ENCODE measurements around the gene TMEM63C. TPM values are rescaled to one million over a fixed set of nuclear protein-coding genes. Genes with fewer than 3 reads are reported as not detected.

TMEM63C gene
- polyA plus RNA-seq, 1 donor from 2014 or later, result 11.1 TPM

DNA sequence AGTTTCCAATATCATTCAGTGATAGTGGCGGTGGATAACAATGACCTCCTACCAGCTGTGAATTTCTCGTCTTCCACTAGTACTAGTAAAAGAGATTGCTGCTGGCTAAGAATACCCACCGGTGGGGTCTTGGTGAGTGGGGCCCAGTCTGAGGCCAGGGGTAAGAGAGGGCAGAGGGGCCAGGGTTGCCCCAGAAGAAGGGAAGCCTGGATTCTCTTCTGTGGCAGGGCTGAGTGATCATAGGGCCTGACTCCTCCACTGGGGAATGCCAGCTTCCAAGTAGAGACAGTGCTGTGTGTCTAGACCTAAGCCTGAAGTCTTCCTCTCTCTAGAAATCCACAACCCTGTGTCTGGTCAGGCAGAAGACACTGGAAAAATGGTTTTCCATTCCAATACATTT is 5.8 kb upstream of the TMEM63C start:
- no peaks in the 10 kb centered on the region for H3K27me3 ChIP-seq (ENCODE audit: insufficient read depth, low read depth, low read length)
- no peaks in the 10 kb centered on the region for H3K36me3 ChIP-seq (ENCODE audit: insufficient read depth, low read length)
- H3K4me2 ChIP-seq (ENCODE audit: low read length), result no peak overlapping the region
- H3K9me3 ChIP-seq (ENCODE audit: low read length), result no peaks in the 10 kb centered on the region
- no peaks in the 10 kb centered on the region for H3K9me2 ChIP-seq (ENCODE audit: insufficient read depth, low read length)
- no peak overlapping the region for H3K27ac ChIP-seq (ENCODE audit: low read length)
- no peak overlapping the region for H2AFZ ChIP-seq (ENCODE audit: low read depth, low read length)
- TF ChIP-seq EZH2 (IDR thresholded peaks at IDR 0.05; ENCODE audit: borderline replicate concordance, insufficient read depth, low read length, poor library complexity, severe bottlenecking) (no peak), POLR2AphosphoS5 (IDR thresholded peaks at IDR 0.05) (no peak), REST (IDR thresholded peaks at IDR 0.05; ENCODE audit: borderline replicate concordance) (no peak), MXI1 (conservative IDR thresholded peaks at IDR 0.05; ENCODE audit: poor library complexity, severe bottlenecking) (no peak), EP300 (conservative IDR thresholded peaks at IDR 0.05; ENCODE audit: poor library complexity, severe bottlenecking) (no peak), TAF1 (IDR thresholded peaks at IDR 0.05; ENCODE audit: low read depth) (no peak), RAD21 (conservative IDR thresholded peaks at IDR 0.05) (no peak), SMC3 (conservative IDR thresholded peaks at IDR 0.05; ENCODE audit: poor library complexity) (no peak)
- TF ChIP-seq, protein P1, sequence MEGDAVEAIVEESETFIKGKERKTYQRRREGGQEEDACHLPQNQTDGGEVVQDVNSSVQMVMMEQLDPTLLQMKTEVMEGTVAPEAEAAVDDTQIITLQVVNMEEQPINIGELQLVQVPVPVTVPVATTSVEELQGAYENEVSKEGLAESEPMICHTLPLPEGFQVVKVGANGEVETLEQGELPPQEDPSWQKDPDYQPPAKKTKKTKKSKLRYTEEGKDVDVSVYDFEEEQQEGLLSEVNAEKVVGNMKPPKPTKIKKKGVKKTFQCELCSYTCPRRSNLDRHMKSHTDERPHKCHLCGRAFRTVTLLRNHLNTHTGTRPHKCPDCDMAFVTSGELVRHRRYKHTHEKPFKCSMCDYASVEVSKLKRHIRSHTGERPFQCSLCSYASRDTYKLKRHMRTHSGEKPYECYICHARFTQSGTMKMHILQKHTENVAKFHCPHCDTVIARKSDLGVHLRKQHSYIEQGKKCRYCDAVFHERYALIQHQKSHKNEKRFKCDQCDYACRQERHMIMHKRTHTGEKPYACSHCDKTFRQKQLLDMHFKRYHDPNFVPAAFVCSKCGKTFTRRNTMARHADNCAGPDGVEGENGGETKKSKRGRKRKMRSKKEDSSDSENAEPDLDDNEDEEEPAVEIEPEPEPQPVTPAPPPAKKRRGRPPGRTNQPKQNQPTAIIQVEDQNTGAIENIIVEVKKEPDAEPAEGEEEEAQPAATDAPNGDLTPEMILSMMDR (IDR thresholded peaks at IDR 0.05; ENCODE audit: poor library complexity, severe bottlenecking), result no peak
- no peak overlapping the region for H3K4me3 ChIP-seq (ENCODE audit: low read length)
- H3K79me2 ChIP-seq (replicated peaks; ENCODE audit: insufficient read depth, low read length), result no peaks in the 10 kb centered on the region
- H3F3A ChIP-seq (ENCODE audit: insufficient read depth, low read length, poor library complexity, severe bottlenecking), result no peaks in the 10 kb centered on the region
- no peaks in the 10 kb centered on the region for H4K20me1 ChIP-seq (ENCODE audit: insufficient read depth)
- H3K9ac ChIP-seq (ENCODE audit: low read length), result no peak overlapping the region

DNA sequence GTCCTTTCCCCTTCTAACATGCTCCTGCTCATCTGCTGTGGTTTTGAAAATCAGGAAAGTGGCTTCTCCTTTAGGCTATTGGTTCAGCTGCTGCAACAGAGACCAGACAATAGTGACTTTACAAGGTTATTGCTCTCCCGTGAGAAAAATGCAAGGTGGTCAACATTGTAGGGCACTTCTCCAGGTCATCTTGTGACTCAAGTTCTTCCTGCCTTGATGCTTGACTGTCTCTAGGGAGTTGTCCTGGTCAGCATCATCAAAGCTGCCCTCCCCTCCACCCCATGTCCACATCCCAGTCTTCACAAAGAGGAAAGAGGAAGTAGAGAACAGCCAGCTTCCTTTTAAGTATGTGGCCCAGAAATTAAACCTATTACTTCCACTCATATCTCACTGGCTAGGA is 3.9 kb upstream of the TMEM63C start:
- Histone ChIP-seq H3K9me2 (ENCODE audit: insufficient read depth, low read length) (no peaks in the 10 kb centered on the region), H3K9ac (ENCODE audit: low read length) (no peak overlapping the region), H3K4me2 (ENCODE audit: low read length) (no peak overlapping the region), H3K9me3 (ENCODE audit: low read length) (no peaks in the 10 kb centered on the region), H3K36me3 (ENCODE audit: insufficient read depth, low read length) (no peaks in the 10 kb centered on the region), H3K4me3 (ENCODE audit: low read length) (no peak overlapping the region), H3K27ac (ENCODE audit: low read length) (no peak overlapping the region), H4K20me1 (ENCODE audit: insufficient read depth) (no peaks in the 10 kb centered on the region), H3F3A (ENCODE audit: insufficient read depth, low read length, poor library complexity, severe bottlenecking) (no peaks in the 10 kb centered on the region), H3K79me2 (replicated peaks; ENCODE audit: insufficient read depth, low read length) (no peaks in the 10 kb centered on the region), H3K27me3 (ENCODE audit: insufficient read depth, low read depth, low read length) (no peaks in the 10 kb centered on the region), H2AFZ (ENCODE audit: low read depth, low read length) (no peak overlapping the region)
- no peak for TF ChIP-seq REST (IDR thresholded peaks at IDR 0.05; ENCODE audit: borderline replicate concordance)
- TF ChIP-seq, protein P1 (IDR thresholded peaks at IDR 0.05; ENCODE audit: poor library complexity, severe bottlenecking), result no peak
- TF ChIP-seq POLR2AphosphoS5 (IDR thresholded peaks at IDR 0.05), result no peak
- TF ChIP-seq SMC3 (conservative IDR thresholded peaks at IDR 0.05; ENCODE audit: poor library complexity), result no peak
- no peak for TF ChIP-seq RAD21 (conservative IDR thresholded peaks at IDR 0.05)
- TF ChIP-seq EZH2 (IDR thresholded peaks at IDR 0.05; ENCODE audit: borderline replicate concordance, insufficient read depth, low read length, poor library complexity, severe bottlenecking), result no peak
- TF ChIP-seq MXI1 (conservative IDR thresholded peaks at IDR 0.05; ENCODE audit: poor library complexity, severe bottlenecking), result no peak
- no peak for TF ChIP-seq EP300 (conservative IDR thresholded peaks at IDR 0.05; ENCODE audit: poor library complexity, severe bottlenecking)
- no peak for TF ChIP-seq TAF1 (IDR thresholded peaks at IDR 0.05; ENCODE audit: low read depth)

Data from neural cell (in vitro differentiated cells).